H1 (cell line): ENCODE results near the gene PGLYRP4. TPM values are rescaled to one million over a fixed set of nuclear protein-coding genes. Genes with fewer than 3 reads are reported as not detected.

Experiments
- ATF2 ChIP-seq: IDR thresholded peaks from 2 replicates; pipeline ENCODE4 v1.6.1; 2012; ENCODE audit warnings: low read length, inconsistent platforms
- HDAC2 ChIP-seq, 2 experiments: fragments of 300-600 bp in 1 of 2; sonication (generic) in 1 of 2; IDR thresholded peaks; 2 replicates each; pipeline ENCODE4 v1.6.1; 2011 to 2012; ENCODE audit warnings: low read depth in 2 of 2, low read length in 2 of 2, mild to moderate bottlenecking in 2 of 2, moderate library complexity in 2 of 2, borderline replicate concordance in 1 of 2, inconsistent platforms in 1 of 2
- RNF2 ChIP-seq: fragments of 200-900, 300-1000 bp; sonication (generic); IDR thresholded peaks from 2 replicates; pipeline ENCODE4 v1.7.1; 2016; ENCODE audit warnings: borderline replicate concordance, low read depth, mild to moderate bottlenecking, antibody characterized with exemption, low read length; ENCODE audit not compliant: poor library complexity, severe bottlenecking; ENCODE audit errors: missing control alignments
- SIRT6 ChIP-seq: IDR thresholded peaks from one replicate; pipeline ENCODE4 v1.7.1; 2012; ENCODE audit warnings: low read length, inconsistent platforms
- TCF12 ChIP-seq: IDR thresholded peaks from 2 replicates; pipeline ENCODE4 v1.6.1; 2011; ENCODE audit warnings: low read depth, mild to moderate bottlenecking, low read length
- USF2 ChIP-seq: IDR thresholded peaks from 2 replicates; pipeline ENCODE4 v1.6.1; 2011; ENCODE audit warnings: low read length, improper control_type of control experiment
- polyA plus RNA-seq, 7 experiments: library from polyadenylated mRNA; depleted of rRNA in 3 of 7; stranded (reverse) in 5 of 7; unstranded in 2 of 7; fragments of >200 nt in 5 of 7; fragments of 200-250 nt in 2 of 7; gene quantifications; 1 replicate in 5 of 7; 2 replicates in 1 of 7; 4 replicates in 1 of 7; pipeline versions ENCODE4 v1.2.1 to v1.2.3, GENCODE V29; 2011 to 2013; ENCODE audit warnings: missing spikeins in 2 of 7, mixed read lengths in 2 of 7
- total RNA-seq: library from RNA; stranded (reverse); fragmentation: NEBNext Ultra II Directional; extraction: Animal tissue kit (Norgen Biotek cat#: 25700); gene quantifications from 2 replicates; pipeline ENCODE4 v1.2.1, GENCODE V29; 2021

Gene PGLYRP4
- total and polyA plus RNA-seq, 2 of the 8 experiments (the other 6 are each of a cell fraction or from before 2014, with no cell fraction given): not detected

GRCh38 chr1:153308540-153308939, 40.1 kb downstream of the PGLYRP4 start (continued):
- no peak for TF ChIP-seq RNF2
- TF ChIP-seq HDAC2 (IDR thresholded peaks at IDR 0.05; ENCODE audit: borderline replicate concordance in 1 of 2, low read depth in 2 of 2, low read length in 2 of 2): no peak
- TF ChIP-seq ATF2: no peak
- TF ChIP-seq TCF12: no peak
- TF ChIP-seq SIRT6: no peak
- no peak for TF ChIP-seq USF2
